Brain pericyte (primary cell): ENCODE measurements around the gene MRAP2.
"Not testable (repeated sequence)": the region's sequence is repeated elsewhere in the genome, so short reads cannot be mapped to it uniquely, and the experiment has no call there.

Experiments used
- DNase-seq: peaks from one replicate; pipeline ENCODE4 v3.0.0-alpha.2; 2012; ENCODE audit warnings: low read depth, low spot score

Gene MRAP2

GRCh38 chr6:84129588-84129987 is 96.0 kb downstream of the MRAP2 start:
- not testable (repeated sequence) for DNase-seq

- DNase-seq: not testable (repeated sequence)
Observed at GRCh38 chr6:84133385-84133784, 99.8 kb downstream of the MRAP2 start.

DNA sequence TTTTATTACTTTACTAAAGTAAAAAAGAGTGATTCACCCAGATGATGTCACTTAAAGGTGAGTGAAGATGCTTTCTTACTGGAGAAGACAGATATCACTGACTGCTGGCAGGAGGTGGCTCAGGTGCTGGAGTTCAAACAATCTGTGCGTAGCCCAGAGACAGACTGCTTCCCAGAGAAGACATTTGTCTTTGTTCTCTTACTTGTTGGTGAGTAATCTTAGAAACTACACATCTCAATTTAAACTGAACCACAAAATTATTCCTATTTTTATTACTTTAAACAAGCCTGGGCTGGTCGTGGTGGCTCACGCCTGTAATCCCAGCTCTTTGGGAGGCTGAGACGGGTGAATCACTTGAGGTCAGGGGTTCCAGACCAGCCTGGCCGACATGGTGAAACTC is 101.7 kb downstream of the MRAP2 start:
- no peak for DNase-seq

- peak; percentile 6 for DNase-seq
Observed at GRCh38 chr6:84136364-84137050, 102.9 kb downstream of the MRAP2 start.

GRCh38 chr6:84137051-84137375 is 103.4 kb downstream of the MRAP2 start:
- DNase-seq: peak; percentile 92

DNA sequence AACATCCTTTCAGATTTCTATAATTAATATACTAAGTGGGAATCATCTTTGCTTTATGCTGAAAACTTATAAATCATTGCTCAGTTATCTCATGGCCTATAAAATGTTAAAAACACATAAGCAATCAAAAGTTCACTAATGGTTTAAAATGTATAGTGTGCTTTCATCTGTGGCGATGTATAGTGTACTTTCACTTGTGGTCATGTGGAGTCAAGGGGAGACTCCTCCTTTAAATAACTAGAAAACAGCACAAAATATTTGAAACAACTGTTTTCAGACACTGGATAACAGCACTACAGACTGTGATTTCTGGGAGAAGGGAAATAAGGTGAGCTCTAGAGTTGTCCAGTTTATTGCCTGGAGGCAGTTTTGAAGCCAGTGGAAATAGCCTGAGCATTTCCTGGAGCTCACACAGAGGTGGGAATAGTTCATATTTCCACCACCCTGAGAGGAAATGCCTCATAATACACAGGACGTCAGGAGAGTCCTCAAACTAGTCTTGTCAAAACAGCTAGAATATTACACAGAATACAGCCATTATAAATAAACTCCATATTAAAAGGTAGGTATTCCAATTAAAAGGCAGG is 104.5 kb downstream of the MRAP2 start:
- DNase-seq: peak; percentile 31

- no peak for DNase-seq
Observed at GRCh38 chr6:84139311-84139710, 105.7 kb downstream of the MRAP2 start.
